IMR-90 (cell line): ENCODE data around the gene OPRM1. TPM values are rescaled to one million over a fixed set of nuclear protein-coding genes. Genes with fewer than 3 reads are reported as not detected.

ENCODE experiments used
- ATAC-seq: fragments of 200-7000 bp; cut with Tn5 transposase; 2 replicates; pipeline ENCODE4 v1.9.1; 2020; ENCODE audit warnings: low read depth, mild to moderate bottlenecking, moderate library complexity
- BruUV-seq: library from RNA; stranded (reverse); fragments of 400-500 nt; replicated peaks from 2 replicates; lab custom pipeline; 2021; lab: Mats Ljungman, UMichigan
- CTCF ChIA-PET: fragments of 300-600 bp; formaldehyde crosslinking; extraction: SDS; loops from one replicate; lab custom pipeline; 2021; ENCODE audit warnings: antibody characterized with exemption; lab: Yijun Ruan, JAX
- POLR2A ChIA-PET: fragments of 300-600 bp; sonication (Branson Sonifier 250); formaldehyde crosslinking; loops from one replicate; lab custom pipeline; 2022; ENCODE audit warnings: antibody characterized with exemption; ENCODE audit not compliant: unreplicated experiment; lab: Charles Lee
- DNase-seq: peaks from one replicate; pipeline ENCODE4 v3.0.0; 2013
- H2AFZ ChIP-seq: replicated peaks from 2 replicates; pipeline ENCODE3; 2013; ENCODE audit warnings: low read length, mild to moderate bottlenecking; ENCODE audit not compliant: poor library complexity
- H2AK5ac ChIP-seq: 2 replicates; pipeline ENCODE4 v1.6.1; 2013; ENCODE audit warnings: low read depth, low read length, inconsistent platforms
- H2AK9ac ChIP-seq: replicated peaks from 2 replicates; pipeline ENCODE3; 2013; ENCODE audit warnings: mild to moderate bottlenecking, low read depth, low read length, moderate library complexity; ENCODE audit not compliant: poor library complexity
- H2BK120ac ChIP-seq: 2 replicates; pipeline ENCODE4 v1.6.1; 2013; ENCODE audit warnings: low read depth, low read length, inconsistent platforms
- H2BK15ac ChIP-seq: 3 replicates; pipeline ENCODE4 v1.6.1; 2013; ENCODE audit warnings: low read depth, low read length, inconsistent platforms
- H2BK20ac ChIP-seq: 2 replicates; pipeline ENCODE4 v1.6.1; 2013; ENCODE audit warnings: low read depth, mild to moderate bottlenecking, inconsistent platforms, low read length, moderate library complexity
- H2BK5ac ChIP-seq: 2 replicates; pipeline ENCODE4 v1.6.1; 2013; ENCODE audit warnings: mild to moderate bottlenecking, low read depth, low read length, inconsistent platforms; ENCODE audit not compliant: poor library complexity, severe bottlenecking
- H3K14ac ChIP-seq: replicated peaks from 2 replicates; pipeline ENCODE4 v1.6.1; 2013; ENCODE audit warnings: low read depth, low read length, inconsistent platforms
- H3K18ac ChIP-seq: 2 replicates; pipeline ENCODE4 v1.6.1; 2013; ENCODE audit warnings: low read depth, low read length, control low read depth
- H3K23ac ChIP-seq: 2 replicates; pipeline ENCODE4 v1.6.1; 2013; ENCODE audit warnings: low read depth, low read length, inconsistent platforms
- H3K27ac ChIP-seq: 2 replicates; pipeline ENCODE4 v1.5.1; 2013; ENCODE audit warnings: mild to moderate bottlenecking, control low read depth, low read length; ENCODE audit not compliant: insufficient read depth
- H3K27me3 ChIP-seq: 2 replicates; pipeline ENCODE4 v1.6.1; 2013; ENCODE audit warnings: low read length; ENCODE audit not compliant: control insufficient read depth, insufficient read depth
- H3K36me3 ChIP-seq: 2 replicates; pipeline ENCODE4 v1.6.1; 2013; ENCODE audit warnings: low read length, mixed read lengths; ENCODE audit not compliant: control insufficient read depth, insufficient read depth
- H3K4ac ChIP-seq: 2 replicates; pipeline ENCODE4 v1.6.1; 2013; ENCODE audit warnings: low read depth, low read length, inconsistent platforms
- H3K4me1 ChIP-seq: 2 replicates; pipeline ENCODE4 v1.6.1; 2013; ENCODE audit warnings: low read length, mixed read lengths; ENCODE audit not compliant: control insufficient read depth, insufficient read depth
- H3K4me2 ChIP-seq: 2 replicates; pipeline ENCODE4 v1.6.1; 2013; ENCODE audit warnings: low read depth, mild to moderate bottlenecking, control low read depth, low read length, moderate library complexity
- H3K4me3 ChIP-seq: 2 replicates; pipeline ENCODE4 v1.5.1; 2013; ENCODE audit warnings: low read depth, mild to moderate bottlenecking, control low read depth, low read length, moderate library complexity; ENCODE audit not compliant: insufficient read depth
- H3K56ac ChIP-seq: 2 replicates; pipeline ENCODE4 v1.6.1; 2013; ENCODE audit warnings: low read length, inconsistent platforms; ENCODE audit not compliant: insufficient read depth; ENCODE audit errors: extremely low read depth
- H3K79me1 ChIP-seq, 2 experiments: 2 replicates each; pipeline ENCODE4 v1.6.1; 2013; ENCODE audit warnings: low read length in 2 of 2, inconsistent platforms in 1 of 2, low read depth in 1 of 2
- H3K9ac ChIP-seq: 2 replicates; pipeline ENCODE4 v1.6.1; 2013; ENCODE audit warnings: low read depth, low read length, control low read depth
- H3K9me1 ChIP-seq: 2 replicates; pipeline ENCODE4 v1.6.1; 2013; ENCODE audit warnings: low read length, inconsistent platforms; ENCODE audit not compliant: insufficient read depth
- H3K9me3 ChIP-seq: 2 replicates; pipeline ENCODE4 v1.6.1; 2013; ENCODE audit warnings: low read length; ENCODE audit not compliant: control insufficient read depth, insufficient read depth
- H4K20me1 ChIP-seq: 2 replicates; pipeline ENCODE4 v1.6.1; 2013; ENCODE audit warnings: low read length, inconsistent platforms; ENCODE audit not compliant: insufficient read depth
- H4K5ac ChIP-seq: 2 replicates; pipeline ENCODE4 v1.6.1; 2013; ENCODE audit warnings: mild to moderate bottlenecking, low read depth, low read length, control low read depth
- H4K8ac ChIP-seq, 2 experiments: 2 replicates each; pipeline ENCODE4 v1.6.1; 2013; ENCODE audit warnings: low read depth in 2 of 2, low read length in 2 of 2, control low read depth in 1 of 2, inconsistent platforms in 1 of 2
- H4K91ac ChIP-seq: 2 replicates; pipeline ENCODE4 v1.6.1; 2013; ENCODE audit warnings: low read depth, low read length, inconsistent platforms; ENCODE audit not compliant: insufficient read depth
- BHLHE40 ChIP-seq: fragments of 150-350 bp; IDR thresholded peaks from 2 replicates; pipeline ENCODE4 v1.6.1; 2016; ENCODE audit warnings: mild to moderate bottlenecking, low read depth, low read length
- POLR2A ChIP-seq: IDR thresholded peaks from 2 replicates; pipeline ENCODE4 v1.6.1; 2012; ENCODE audit warnings: mild to moderate bottlenecking, low read depth, low read length
- RCOR1 ChIP-seq: IDR thresholded peaks from 2 replicates; pipeline ENCODE4 v1.6.1; 2012; ENCODE audit warnings: mild to moderate bottlenecking, low read length, improper control_type of control experiment; ENCODE audit not compliant: insufficient replicate concordance
- WGBS, 2 experiments: methylation state at CpG; one replicate each; pipeline versions ENCODE4 v1.1.5 to v1.1.7; 2013; ENCODE audit warnings: missing lambda C conversion rate in 2 of 2; ENCODE audit not compliant: insufficient read length in 1 of 2; ENCODE audit errors: extremely low coverage in 2 of 2; 5-methylcytosine and 5-hydroxymethylcytosine counted together
- dilution Hi-C: fragments of 300-500 bp; cut with HindIII; formaldehyde crosslinking; loops from one replicate; pipeline ENCODE4 v1.14.3; 2018; ENCODE audit warnings: low sequenced_read_pairs; ENCODE audit not compliant: unreplicated experiment
- in situ Hi-C: fragments of 300-500 bp; cut with MboI; formaldehyde crosslinking; loops from 3 replicates; pipeline ENCODE4 v1.14.3; 2019; ENCODE audit warnings: low sequenced_read_pairs, inconsistent platforms, mixed read lengths
- intact Hi-C: fragments of 100-400 bp; cut with micrococcal nuclease; formaldehyde crosslinking; loops from 2 replicates; pipeline ENCODE4 v1.10.0; 2022
- polyA plus RNA-seq, 3 experiments: library from polyadenylated mRNA; depleted of rRNA; stranded (reverse); fragments of >200 nt; gene quantifications; 2 replicates each; pipeline ENCODE4 v1.2.3, GENCODE V29; 2012; ENCODE audit warnings: low replicate concordance in 1 of 3
- total RNA-seq: library from RNA; depleted of rRNA; stranded (reverse); fragments of >200 nt; gene quantifications from 2 replicates; pipeline ENCODE4 v1.2.3, GENCODE V29; 2012

The OPRM1 gene
- total and polyA plus RNA-seq, 2 of the 4 experiments (the other 2 are of a cell fraction): not detected

DNA sequence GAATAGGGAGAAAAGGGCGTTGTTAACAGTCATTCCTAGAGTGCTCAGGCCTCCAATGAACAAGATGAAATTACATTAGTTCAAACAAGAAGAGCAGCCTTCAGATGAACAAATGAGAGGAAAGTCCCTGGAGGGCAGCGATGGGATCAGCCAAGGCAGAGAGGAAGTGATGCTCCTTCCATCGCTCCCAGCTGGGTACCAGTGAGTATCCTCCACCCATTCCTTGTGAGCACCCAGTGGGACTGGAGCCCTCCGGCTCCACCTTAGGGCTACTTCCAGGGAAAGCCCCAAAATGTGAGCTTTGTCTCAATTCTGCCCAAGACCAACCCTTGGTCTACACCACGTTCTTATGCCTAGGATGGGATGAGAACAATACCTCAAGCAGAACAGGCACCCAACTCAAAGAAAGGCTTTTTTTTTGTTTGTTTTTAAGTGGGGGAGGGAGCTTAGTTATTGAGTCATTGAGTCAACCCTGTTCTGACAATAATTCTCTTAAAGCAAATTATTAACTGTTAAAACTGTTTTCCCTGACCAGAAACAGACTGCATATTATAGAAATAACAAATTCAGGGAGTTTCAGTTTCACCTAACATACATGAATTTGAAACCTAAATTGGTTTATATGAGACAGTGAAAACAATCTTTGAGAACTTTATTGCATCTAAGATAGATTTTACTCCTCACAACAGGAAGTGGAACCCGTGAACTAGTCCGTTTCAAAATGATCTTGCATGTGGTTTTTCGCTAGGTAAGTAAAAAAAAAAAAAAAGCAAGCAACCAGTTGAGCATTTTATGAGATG is 210.7 kb downstream of the OPRM1 start (continued):
- no peak for TF ChIP-seq BHLHE40

DNA sequence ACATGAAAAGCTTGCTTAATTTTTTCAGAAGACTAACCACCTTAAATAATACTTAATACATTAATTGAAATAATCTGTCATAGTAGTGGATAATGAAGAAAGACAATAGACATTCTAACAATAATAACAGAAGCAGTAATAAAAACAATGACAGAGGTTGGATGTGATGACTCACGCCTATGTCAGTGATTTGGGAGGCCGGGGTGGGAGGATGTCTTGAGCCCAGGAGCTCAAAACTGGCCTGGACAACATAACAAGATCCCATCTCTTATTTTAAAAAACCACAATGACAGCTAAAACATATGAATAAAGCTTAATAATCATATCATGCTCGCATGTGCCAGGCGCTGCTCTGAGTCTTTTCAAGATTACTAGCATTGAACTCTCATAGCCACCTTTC is 212.1 kb downstream of the OPRM1 start:
- Histone ChIP-seq H2BK15ac (no peak overlapping the region), H2AK5ac (no peak overlapping the region), H3K9me1 (no peaks in the 10 kb centered on the region), H3K79me1 (no peaks in the 10 kb centered on the region), H4K20me1 (no peaks in the 10 kb centered on the region), H3K4me2 (no peak overlapping the region), H4K91ac (no peak overlapping the region), H4K8ac (no peak overlapping the region), H3K27me3 (no peaks in the 10 kb centered on the region), H2AFZ (no peak overlapping the region), H2BK5ac (no peak overlapping the region), H2BK120ac (no peak overlapping the region), H3K4me1 (no peaks in the 10 kb centered on the region), H3K18ac (no peak overlapping the region), H3K36me3 (no peaks in the 10 kb centered on the region), H3K4me3 (no peak overlapping the region), H3K4ac (no peak overlapping the region), H3K9ac (no peak overlapping the region), H2AK9ac (no peak overlapping the region), H3K14ac (no peak overlapping the region), H3K23ac (no peak overlapping the region), H3K27ac (no peak overlapping the region), H2BK20ac (no peak overlapping the region), H3K9me3 (no peaks in the 10 kb centered on the region), H4K5ac (no peak overlapping the region), H3K56ac (no peak overlapping the region)
- in situ Hi-C loops (no loop called here), intact Hi-C loops (no loop called here), dilution Hi-C loops (no loop called here)
- DNase-seq (no peak), ATAC-seq (no peak)
- BruUV-seq: no TSS peak
- no peak for TF ChIP-seq POLR2A
- no peak for TF ChIP-seq RCOR1
- ChIA-PET CTCF (interaction anchor here (1.4 kb wide), 1 partner anchor 27 kb away, joined by 5 read pairs; no protein-coding TSS in a partner anchor), POLR2A (no interaction called here)
- WGBS, 2 experiments: no CpG with 5 or more reads among the region's 4 CpGs
